SU-DHL-6 (cell line): ENCODE measurements around the gene PIP5K1B.
"Not testable (repeated sequence)": the region's sequence is repeated elsewhere in the genome, so short reads cannot be mapped to it uniquely, and the experiment has no call there.

ENCODE experiments used
- H2AFZ ChIP-seq: fragments of 200-600 bp; sonication (generic); 2 replicates; pipeline ENCODE4 v1.6.1; 2014; ENCODE audit warnings: low read depth, mild to moderate bottlenecking, moderate library complexity, mixed read lengths, antibody characterized with exemption, low read length; ENCODE audit not compliant: severe bottlenecking
- H3F3A ChIP-seq: fragments of 200-600 bp; shearing (Covaris generic); 2 replicates; pipeline ENCODE4 v1.6.0; 2016; ENCODE audit warnings: antibody characterized with exemption, mild to moderate bottlenecking; ENCODE audit not compliant: insufficient read depth
- H3K27ac ChIP-seq: fragments of 200-600 bp; sonication (generic); 2 replicates; pipeline ENCODE4 v1.5.1; 2016; ENCODE audit warnings: low read depth, mild to moderate bottlenecking, low read length, moderate library complexity, mixed read lengths
- H3K27me3 ChIP-seq: fragments of 200-600 bp; sonication (generic), shearing (Covaris generic); 2 replicates; pipeline ENCODE4 v1.6.0; 2014; ENCODE audit warnings: mild to moderate bottlenecking, low read length
- H3K36me3 ChIP-seq: fragments of 200-600 bp; sonication (generic); 2 replicates; pipeline ENCODE4 v1.6.1; 2014; ENCODE audit warnings: mild to moderate bottlenecking, low read length, mixed read lengths
- H3K4me2 ChIP-seq: fragments of 300-600, 200-600 bp; shearing (Covaris generic), sonication (generic); 2 replicates; pipeline ENCODE4 v1.6.0; 2014; ENCODE audit warnings: low read length, low read depth, mild to moderate bottlenecking; ENCODE audit not compliant: poor library complexity, severe bottlenecking
- H3K4me3 ChIP-seq: fragments of 200-600 bp; sonication (generic); 2 replicates; pipeline ENCODE4 v1.5.1; 2014; ENCODE audit warnings: antibody characterized with exemption, low read length, mild to moderate bottlenecking, mixed read lengths; ENCODE audit not compliant: insufficient read depth, poor library complexity, severe bottlenecking
- H3K79me2 ChIP-seq: fragments of 200-600 bp; sonication (generic); 2 replicates; pipeline ENCODE4 v1.6.1; 2014; ENCODE audit warnings: mild to moderate bottlenecking, low read length, moderate library complexity; ENCODE audit not compliant: insufficient read depth
- H3K9ac ChIP-seq: fragments of 200-600 bp; sonication (generic); 2 replicates; pipeline ENCODE4 v1.7.0; 2014; ENCODE audit warnings: mild to moderate bottlenecking, low read length
- H3K9me2 ChIP-seq: fragments of 200-600 bp; sonication (generic); replicated peaks from 2 replicates; pipeline ENCODE4 v1.6.1; 2014; ENCODE audit warnings: low read length; ENCODE audit not compliant: insufficient read depth
- H3K9me3 ChIP-seq: fragments of 200-600 bp; sonication (generic); 2 replicates; pipeline ENCODE4 v1.6.1; 2014; ENCODE audit warnings: low read length, mixed read lengths; ENCODE audit not compliant: insufficient read depth
- H4K20me1 ChIP-seq: fragments of 200-600 bp; sonication (generic); 2 replicates; pipeline ENCODE4 v1.6.1; 2014; ENCODE audit warnings: low read depth, mild to moderate bottlenecking, antibody characterized with exemption, low read length, moderate library complexity, mixed read lengths
- EZH2phosphoT487 ChIP-seq: fragments of 200-600 bp; sonication (generic), shearing (Covaris generic); conservative IDR thresholded peaks from 2 replicates; pipeline ENCODE4 v1.6.1; 2018; ENCODE audit warnings: mild to moderate bottlenecking, antibody characterized with exemption, low read length, moderate library complexity, mixed read lengths
- TF ChIP-seq, protein P1 (sequence below): fragments of 200-600 bp; sonication (generic); IDR thresholded peaks from one replicate; pipeline ENCODE4 v1.5.1; 2017; ENCODE audit warnings: antibody characterized with exemption, mild to moderate bottlenecking, low read length, moderate library complexity; ENCODE audit not compliant: insufficient read depth, poor library complexity, severe bottlenecking

PIP5K1B gene

DNA sequence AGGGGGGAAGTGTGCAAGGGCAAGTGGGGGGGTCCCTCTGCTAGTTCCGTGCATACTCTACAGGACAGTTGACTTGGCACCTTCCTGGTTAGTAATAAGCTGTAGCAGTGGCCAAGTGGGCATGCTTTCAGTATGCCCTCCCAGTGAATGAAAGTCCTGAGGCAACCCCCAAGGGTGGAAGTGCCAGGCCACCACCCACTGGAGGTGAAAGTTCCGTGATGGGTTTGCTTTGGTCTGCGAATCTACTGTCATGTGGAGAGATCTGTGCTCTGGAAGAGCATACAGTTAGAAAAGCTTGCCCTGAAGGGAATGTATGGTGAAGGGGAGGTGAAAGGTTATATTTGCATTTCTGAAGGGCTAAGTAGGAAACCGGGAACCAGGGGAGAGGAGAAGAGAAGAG is 340.8 kb downstream of the PIP5K1B start:
- H3K36me3 ChIP-seq, result no peaks in the 10 kb centered on the region
- TF ChIP-seq, protein P1, sequence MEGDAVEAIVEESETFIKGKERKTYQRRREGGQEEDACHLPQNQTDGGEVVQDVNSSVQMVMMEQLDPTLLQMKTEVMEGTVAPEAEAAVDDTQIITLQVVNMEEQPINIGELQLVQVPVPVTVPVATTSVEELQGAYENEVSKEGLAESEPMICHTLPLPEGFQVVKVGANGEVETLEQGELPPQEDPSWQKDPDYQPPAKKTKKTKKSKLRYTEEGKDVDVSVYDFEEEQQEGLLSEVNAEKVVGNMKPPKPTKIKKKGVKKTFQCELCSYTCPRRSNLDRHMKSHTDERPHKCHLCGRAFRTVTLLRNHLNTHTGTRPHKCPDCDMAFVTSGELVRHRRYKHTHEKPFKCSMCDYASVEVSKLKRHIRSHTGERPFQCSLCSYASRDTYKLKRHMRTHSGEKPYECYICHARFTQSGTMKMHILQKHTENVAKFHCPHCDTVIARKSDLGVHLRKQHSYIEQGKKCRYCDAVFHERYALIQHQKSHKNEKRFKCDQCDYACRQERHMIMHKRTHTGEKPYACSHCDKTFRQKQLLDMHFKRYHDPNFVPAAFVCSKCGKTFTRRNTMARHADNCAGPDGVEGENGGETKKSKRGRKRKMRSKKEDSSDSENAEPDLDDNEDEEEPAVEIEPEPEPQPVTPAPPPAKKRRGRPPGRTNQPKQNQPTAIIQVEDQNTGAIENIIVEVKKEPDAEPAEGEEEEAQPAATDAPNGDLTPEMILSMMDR, result no peak
- no peak for TF ChIP-seq EZH2phosphoT487
- H3K27ac ChIP-seq, result no peak overlapping the region
- no peaks in the 10 kb centered on the region for H3F3A ChIP-seq
- H2AFZ ChIP-seq, result no peak overlapping the region
- H3K79me2 ChIP-seq, result peaks cover 47% of the 10 kb centered on the region
- no peaks in the 10 kb centered on the region for H3K9me2 ChIP-seq
- H3K9ac ChIP-seq, result no peak overlapping the region
- H3K27me3 ChIP-seq, result no peaks in the 10 kb centered on the region
- no peak overlapping the region for H3K4me2 ChIP-seq
- H4K20me1 ChIP-seq, result no peaks in the 10 kb centered on the region
- H3K9me3 ChIP-seq, result no peaks in the 10 kb centered on the region
- H3K4me3 ChIP-seq, result no peak overlapping the region

DNA sequence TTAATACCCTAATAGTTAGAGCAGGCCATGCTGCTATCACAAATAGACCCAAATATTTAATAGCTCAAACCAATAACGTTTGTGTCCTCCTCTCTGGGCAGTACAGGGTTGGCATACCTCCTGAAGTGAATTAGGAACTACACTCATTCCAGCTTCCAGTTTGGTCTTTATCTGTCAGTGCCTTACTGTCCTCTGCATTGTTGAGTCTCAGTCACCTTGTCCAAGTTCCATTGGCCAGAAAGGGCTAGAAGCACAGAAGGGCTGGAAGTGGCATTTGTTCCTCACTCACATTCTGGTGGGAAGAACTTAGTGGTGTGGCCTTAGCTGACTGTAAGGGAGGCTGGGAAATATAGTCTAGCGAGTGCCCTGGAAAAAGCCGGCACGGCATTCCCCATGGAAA is 341.7 kb downstream of the PIP5K1B start:
- Histone ChIP-seq H3K36me3 (no peaks in the 10 kb centered on the region), H4K20me1 (no peaks in the 10 kb centered on the region), H3K27me3 (no peaks in the 10 kb centered on the region), H2AFZ (no peak overlapping the region), H3K9me2 (no peaks in the 10 kb centered on the region), H3K4me2 (no peak overlapping the region), H3K27ac (no peak overlapping the region), H3K9me3 (no peaks in the 10 kb centered on the region), H3K4me3 (no peak overlapping the region), H3K79me2 (peaks cover 38% of the 10 kb centered on the region), H3K9ac (no peak overlapping the region), H3F3A (no peaks in the 10 kb centered on the region)
- TF ChIP-seq EZH2phosphoT487, result no peak
- TF ChIP-seq, protein P1, result no peak

DNA sequence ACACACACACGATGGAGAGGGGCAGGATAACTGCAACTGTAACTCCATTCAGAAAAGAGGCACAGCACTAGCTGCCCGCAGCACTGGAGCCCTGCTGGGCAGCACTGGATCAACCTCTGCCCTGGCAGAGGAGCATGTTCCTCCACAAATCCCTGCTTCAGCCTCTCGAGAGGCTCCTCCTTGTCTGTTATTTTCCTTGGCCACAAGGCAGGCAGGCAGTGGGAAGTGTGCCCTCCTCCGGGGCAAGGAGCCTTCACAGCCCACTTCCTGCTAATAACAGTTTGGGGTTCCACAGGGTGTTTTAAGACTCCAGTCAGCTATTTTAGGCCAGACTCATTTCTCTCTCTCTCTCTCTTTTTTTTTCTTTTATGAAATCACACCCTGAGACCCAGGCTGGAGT is 342.3 kb downstream of the PIP5K1B start:
- Histone ChIP-seq H2AFZ (no peak overlapping the region), H3F3A (no peaks in the 10 kb centered on the region), H3K9ac (no peak overlapping the region), H3K27ac (no peak overlapping the region), H3K4me3 (no peak overlapping the region), H3K4me2 (no peak overlapping the region), H3K27me3 (no peaks in the 10 kb centered on the region), H4K20me1 (no peaks in the 10 kb centered on the region), H3K9me3 (no peaks in the 10 kb centered on the region), H3K36me3 (no peaks in the 10 kb centered on the region), H3K79me2 (peaks cover 32% of the 10 kb centered on the region), H3K9me2 (no peaks in the 10 kb centered on the region)
- no peak for TF ChIP-seq EZH2phosphoT487
- TF ChIP-seq, protein P1, result no peak

- Histone ChIP-seq H3K27me3 (no peaks in the 10 kb centered on the region), H4K20me1 (no peaks in the 10 kb centered on the region)
These were observed 344.1 kb downstream of the PIP5K1B start for GRCh38 chr9:69049094-69049493.

DNA sequence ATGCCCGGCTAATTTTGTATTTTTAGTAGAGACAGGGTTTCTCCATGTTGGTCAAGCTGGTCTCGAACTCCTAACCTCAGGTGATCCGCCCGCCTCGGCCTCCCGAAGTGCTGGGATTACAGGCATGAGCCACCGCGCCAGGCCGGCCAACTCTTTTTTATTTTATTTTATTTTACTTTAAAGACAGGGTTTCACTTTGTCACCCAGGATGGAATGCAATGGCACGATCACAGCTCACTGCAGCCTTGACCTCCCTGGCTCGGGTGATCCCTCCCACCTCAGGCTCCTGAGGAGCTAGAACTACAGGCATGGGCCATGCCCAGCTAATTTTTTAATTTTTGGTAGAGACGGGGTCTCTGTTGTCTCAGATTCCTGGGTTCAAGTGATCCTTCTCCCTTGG is 345.9 kb downstream of the PIP5K1B start:
- not testable (repeated sequence) for H3K27me3 ChIP-seq, H3K9me2 ChIP-seq, H4K20me1 ChIP-seq, H3F3A ChIP-seq, H3K9ac ChIP-seq, H3K4me2 ChIP-seq, H3K9me3 ChIP-seq, H3K27ac ChIP-seq, H3K36me3 ChIP-seq, H3K79me2 ChIP-seq, H3K4me3 ChIP-seq, H2AFZ ChIP-seq

More at GRCh38 chr9:69049094-69049493, 344.1 kb downstream of the PIP5K1B start:
- Histone ChIP-seq H3K4me2 (no peak overlapping the region), H3K27ac (no peak overlapping the region), H3K9me3 (no peaks in the 10 kb centered on the region), H3F3A (no peaks in the 10 kb centered on the region), H3K4me3 (no peak overlapping the region), H3K36me3 (no peaks in the 10 kb centered on the region), H3K9ac (no peak overlapping the region), H3K79me2 (peaks cover 16% of the 10 kb centered on the region), H3K9me2 (no peaks in the 10 kb centered on the region), H2AFZ (no peak overlapping the region)
- TF ChIP-seq, protein P1, result no peak
- no peak for TF ChIP-seq EZH2phosphoT487
